Measurements from ENCODE around the gene VWA7.

The VWA7 gene

DNA sequence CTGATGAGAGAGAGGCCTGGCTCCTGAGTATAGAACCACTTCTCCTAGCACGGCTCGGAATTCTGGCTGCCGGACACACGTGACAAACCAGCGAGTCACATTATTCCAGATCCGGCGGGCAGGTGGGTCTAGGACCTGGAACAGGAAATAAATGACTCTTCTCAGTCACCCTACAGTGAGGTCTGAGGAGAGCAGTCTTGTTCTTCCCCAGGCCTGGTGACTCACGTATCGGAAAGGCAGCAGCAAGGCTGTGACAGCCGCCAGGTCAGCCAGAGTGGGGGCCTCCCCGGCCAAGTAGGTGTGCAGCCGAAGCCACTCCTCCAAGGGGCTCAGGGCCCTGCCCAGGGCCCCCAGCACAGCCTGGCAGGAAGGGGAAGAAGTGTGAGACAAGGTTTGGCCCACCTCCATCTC, 15.6 kb upstream of the VWA7 start:
- no peak overlapping the region for H3K9ac ChIP-seq (ENCODE audit: low read depth, low read length)
- peaks cover 40% of the 10 kb centered on the region for H3K4me1 ChIP-seq (ENCODE audit: insufficient read depth, low read length)
- TF ChIP-seq, protein P1, sequence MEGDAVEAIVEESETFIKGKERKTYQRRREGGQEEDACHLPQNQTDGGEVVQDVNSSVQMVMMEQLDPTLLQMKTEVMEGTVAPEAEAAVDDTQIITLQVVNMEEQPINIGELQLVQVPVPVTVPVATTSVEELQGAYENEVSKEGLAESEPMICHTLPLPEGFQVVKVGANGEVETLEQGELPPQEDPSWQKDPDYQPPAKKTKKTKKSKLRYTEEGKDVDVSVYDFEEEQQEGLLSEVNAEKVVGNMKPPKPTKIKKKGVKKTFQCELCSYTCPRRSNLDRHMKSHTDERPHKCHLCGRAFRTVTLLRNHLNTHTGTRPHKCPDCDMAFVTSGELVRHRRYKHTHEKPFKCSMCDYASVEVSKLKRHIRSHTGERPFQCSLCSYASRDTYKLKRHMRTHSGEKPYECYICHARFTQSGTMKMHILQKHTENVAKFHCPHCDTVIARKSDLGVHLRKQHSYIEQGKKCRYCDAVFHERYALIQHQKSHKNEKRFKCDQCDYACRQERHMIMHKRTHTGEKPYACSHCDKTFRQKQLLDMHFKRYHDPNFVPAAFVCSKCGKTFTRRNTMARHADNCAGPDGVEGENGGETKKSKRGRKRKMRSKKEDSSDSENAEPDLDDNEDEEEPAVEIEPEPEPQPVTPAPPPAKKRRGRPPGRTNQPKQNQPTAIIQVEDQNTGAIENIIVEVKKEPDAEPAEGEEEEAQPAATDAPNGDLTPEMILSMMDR (IDR thresholded peaks at IDR 0.05; ENCODE audit: borderline replicate concordance, extremely low read depth, low read length, poor library complexity, severe bottlenecking): no peak
- no peak for TF ChIP-seq EZH2 (IDR thresholded peaks at IDR 0.05; ENCODE audit: borderline replicate concordance, low read depth, low read length, severe bottlenecking)
- H3K27ac ChIP-seq (ENCODE audit: low read length): no peak overlapping the region
- no peak for ATAC-seq (ENCODE audit: insufficient read depth, low read depth)
- peaks cover 44% of the 10 kb centered on the region for H3K79me2 ChIP-seq (ENCODE audit: insufficient read depth, low read length)
- H3K9me3 ChIP-seq (ENCODE audit: insufficient read depth, low read length, severe bottlenecking): no peaks in the 10 kb centered on the region
- no peak for DNase-seq
- H3K4me2 ChIP-seq (ENCODE audit: insufficient read depth, low read length): 0 out of 2 replicates have a peak overlapping the region, but pooled peaks have one; percentile 15
- H3K36me3 ChIP-seq (ENCODE audit: insufficient read depth, low read length): peaks cover 50% of the 10 kb centered on the region
- H3K27me3 ChIP-seq (ENCODE audit: insufficient read depth, low read length, poor library complexity): no peaks in the 10 kb centered on the region
- H3K4me3 ChIP-seq (ENCODE audit: low read depth in 1 of 2, low read length in 2 of 2): no peak overlapping the region
- H4K20me1 ChIP-seq (ENCODE audit: insufficient read depth, low read length): no peaks in the 10 kb centered on the region; the same call in 1 of the 2 replicates
- no peak overlapping the region for H2AFZ ChIP-seq (ENCODE audit: low read depth, low read length)

DNA sequence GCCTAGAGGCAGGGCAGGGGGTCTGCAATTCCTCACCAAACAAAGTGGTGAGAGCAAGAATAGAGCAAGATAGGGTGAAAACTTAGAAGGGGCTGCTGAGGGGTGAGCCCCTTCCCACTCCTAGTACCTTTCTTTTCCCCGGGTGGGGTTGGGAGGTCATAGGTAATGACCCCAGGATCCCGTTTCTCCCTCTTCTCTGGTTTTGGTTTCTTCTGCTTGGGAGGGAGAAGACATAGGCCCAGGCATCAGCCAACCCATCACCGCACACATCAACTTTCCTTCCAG, 14.9 kb upstream of the VWA7 start:
- Histone ChIP-seq H3K4me1 (ENCODE audit: insufficient read depth, low read length) (peaks cover 40% of the 10 kb centered on the region), H3K79me2 (ENCODE audit: insufficient read depth, low read length) (peaks cover 44% of the 10 kb centered on the region), H3K4me3 (ENCODE audit: low read depth in 1 of 2, low read length in 2 of 2) (no peak overlapping the region), H3K4me2 (ENCODE audit: insufficient read depth, low read length) (no peak overlapping the region), H2AFZ (ENCODE audit: low read depth, low read length) (no peak overlapping the region), H4K20me1 (ENCODE audit: insufficient read depth, low read length) (no peaks in the 10 kb centered on the region; the same call in 1 of the 2 replicates), H3K27me3 (ENCODE audit: insufficient read depth, low read length, poor library complexity) (no peaks in the 10 kb centered on the region), H3K27ac (ENCODE audit: low read length) (no peak overlapping the region), H3K36me3 (ENCODE audit: insufficient read depth, low read length) (peaks cover 48% of the 10 kb centered on the region), H3K9ac (ENCODE audit: low read depth, low read length) (no peak overlapping the region), H3K9me3 (ENCODE audit: insufficient read depth, low read length, severe bottlenecking) (no peaks in the 10 kb centered on the region)
- ATAC-seq (ENCODE audit: insufficient read depth, low read depth) (no peak), DNase-seq (no peak)
- TF ChIP-seq, protein P1 (IDR thresholded peaks at IDR 0.05; ENCODE audit: borderline replicate concordance, extremely low read depth, low read length, poor library complexity, severe bottlenecking): no peak
- TF ChIP-seq EZH2 (IDR thresholded peaks at IDR 0.05; ENCODE audit: borderline replicate concordance, low read depth, low read length, severe bottlenecking): no peak

DNA sequence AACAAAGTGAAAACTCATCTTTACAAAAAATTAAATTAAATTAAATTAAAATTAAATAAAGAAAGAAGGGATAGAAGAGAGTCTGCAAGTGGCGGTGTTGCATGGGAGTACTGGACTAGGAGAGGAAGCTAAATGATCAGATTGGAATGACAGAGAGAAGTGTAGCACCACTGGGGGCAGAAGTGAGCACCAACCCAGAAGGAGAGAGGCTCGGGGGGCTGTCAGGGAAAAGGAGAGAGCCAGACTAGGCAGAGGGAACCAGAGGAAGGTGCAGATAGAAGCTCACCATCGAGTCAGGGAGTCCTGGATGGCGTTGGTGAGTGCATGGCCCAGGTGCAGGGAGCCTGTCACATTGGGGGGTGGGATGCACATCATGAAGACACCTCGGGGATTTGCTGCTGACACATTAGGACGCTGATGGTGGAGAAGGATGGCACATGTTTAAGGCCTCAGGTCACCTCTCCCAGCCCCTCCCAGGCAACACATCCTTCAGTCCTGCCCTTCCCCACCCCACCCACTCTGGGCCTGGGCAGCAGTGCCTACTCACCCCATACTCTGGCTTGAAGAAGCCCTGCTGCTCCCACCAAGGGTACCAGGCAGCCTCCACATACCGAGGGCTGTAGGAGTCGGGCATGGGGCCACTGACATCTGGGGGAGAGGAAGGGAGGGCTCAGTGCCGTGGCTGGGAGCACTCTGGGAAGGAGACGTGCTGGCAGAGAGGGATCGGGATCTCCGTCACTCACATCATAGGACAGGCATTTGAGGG, 14.4 kb upstream of the VWA7 start:
- ATAC-seq (ENCODE audit: insufficient read depth, low read depth) (peak; percentile 71), DNase-seq (peak; percentile 76)
- peak overlapping the region; percentile 1; the same call in 1 of the 2 replicates for H3K4me2 ChIP-seq (ENCODE audit: insufficient read depth, low read length)
- peaks cover 37% of the 10 kb centered on the region for H3K4me1 ChIP-seq (ENCODE audit: insufficient read depth, low read length)
- H2AFZ ChIP-seq (ENCODE audit: low read depth, low read length): no peak overlapping the region
- H3K4me3 ChIP-seq (ENCODE audit: low read depth in 1 of 2, low read length in 2 of 2): no peak overlapping the region
- no peak overlapping the region for H3K9ac ChIP-seq (ENCODE audit: low read depth, low read length)
- H3K27me3 ChIP-seq (ENCODE audit: insufficient read depth, low read length, poor library complexity): no peaks in the 10 kb centered on the region
- TF ChIP-seq EZH2 (IDR thresholded peaks at IDR 0.05; ENCODE audit: borderline replicate concordance, low read depth, low read length, severe bottlenecking): no peak
- TF ChIP-seq, protein P1 (IDR thresholded peaks at IDR 0.05; ENCODE audit: borderline replicate concordance, extremely low read depth, low read length, poor library complexity, severe bottlenecking): peak; percentile 78
- H3K27ac ChIP-seq (ENCODE audit: low read length): no peak overlapping the region
- H4K20me1 ChIP-seq (ENCODE audit: insufficient read depth, low read length): no peaks in the 10 kb centered on the region; the same call in 1 of the 2 replicates
- peaks cover 44% of the 10 kb centered on the region for H3K79me2 ChIP-seq (ENCODE audit: insufficient read depth, low read length)
- peaks cover 50% of the 10 kb centered on the region for H3K36me3 ChIP-seq (ENCODE audit: insufficient read depth, low read length)
- H3K9me3 ChIP-seq (ENCODE audit: insufficient read depth, low read length, severe bottlenecking): no peaks in the 10 kb centered on the region

Data from DND-41 (cell line).